ENCODE results near the gene MEAF6.

Gene MEAF6

GRCh38 chr1:37497832-37498231, 16.7 kb downstream of the MEAF6 start:
- TF ChIP-seq FOXK2 (IDR thresholded peaks at IDR 0.05) (no peak), PKNOX1 (IDR thresholded peaks at IDR 0.05) (no peak), ZNF384 (IDR thresholded peaks at IDR 0.05) (no peak), FOXM1 (IDR thresholded peaks at IDR 0.05; ENCODE audit: borderline replicate concordance) (no peak), CTBP1 (IDR thresholded peaks at IDR 0.05; ENCODE audit: borderline replicate concordance) (no peak), BHLHE40 (IDR thresholded peaks at IDR 0.05; ENCODE audit: borderline replicate concordance) (no peak), LEF1 (IDR thresholded peaks at IDR 0.05; ENCODE audit: borderline replicate concordance) (no peak), FOXA1 (IDR thresholded peaks at IDR 0.05) (no peak), SUZ12 (IDR thresholded peaks at IDR 0.05) (no peak), SP1 (IDR thresholded peaks at IDR 0.05) (no peak), TARDBP (IDR thresholded peaks at IDR 0.05) (no peak), HDGF (IDR thresholded peaks at IDR 0.05; ENCODE audit: borderline replicate concordance) (no peak), ARNT (IDR thresholded peaks at IDR 0.05) (no peak), ELF4 (IDR thresholded peaks at IDR 0.05) (no peak), NFRKB (IDR thresholded peaks at IDR 0.05) (no peak), L3MBTL2 (conservative IDR thresholded peaks at IDR 0.05) (no peak)
- DNase-seq (ENCODE audit: extremely low spot score), result no peak
- ChIA-PET CTCF (interaction anchor here (1.3 kb wide), 1 partner anchor 11 kb away, joined by 10 read pairs; no protein-coding TSS in a partner anchor), POLR2A (interaction anchor here (0.8 to 1.0 kb wide), 2 partner anchors 17 to 193 kb away, joined by 3 read pairs; partner anchors contain the start of gene MEAF6)

- TF ChIP-seq ELF4 (IDR thresholded peaks at IDR 0.05) (no peak), NFRKB (IDR thresholded peaks at IDR 0.05) (no peak), L3MBTL2 (conservative IDR thresholded peaks at IDR 0.05) (no peak)
- ChIA-PET CTCF (interaction anchor here (2.0 kb wide), 1 partner anchor 9 kb away, joined by 7 read pairs; no protein-coding TSS in a partner anchor), POLR2A (interaction anchor here (1.8 kb wide), 1 partner anchor 19 kb away, joined by 6 read pairs; the partner anchor contains the start of gene MEAF6)
- no peak for DNase-seq (ENCODE audit: extremely low spot score)
These were observed 18.7 kb downstream of the MEAF6 start for GRCh38 chr1:37495875-37496274.

- CTCF ChIA-PET, result interaction anchor here (0.9 kb wide), 1 partner anchor 327 kb away, joined by 3 read pairs; no protein-coding TSS in a partner anchor
- DNase-seq (ENCODE audit: extremely low spot score), result no peak
- POLR2A ChIA-PET, result no interaction called here
- TF ChIP-seq CTBP1 (IDR thresholded peaks at IDR 0.05; ENCODE audit: borderline replicate concordance) (no peak), HDGF (IDR thresholded peaks at IDR 0.05; ENCODE audit: borderline replicate concordance) (no peak), TARDBP (IDR thresholded peaks at IDR 0.05) (no peak), FOXM1 (IDR thresholded peaks at IDR 0.05; ENCODE audit: borderline replicate concordance) (no peak), ARNT (IDR thresholded peaks at IDR 0.05) (no peak), BHLHE40 (IDR thresholded peaks at IDR 0.05; ENCODE audit: borderline replicate concordance) (no peak)
These were observed 21.0 kb downstream of the MEAF6 start for GRCh38 chr1:37493336-37494098.

GRCh38 chr1:37487619-37487984, 27.0 kb downstream of the MEAF6 start:
- no peak for DNase-seq (ENCODE audit: extremely low spot score)
- ChIA-PET CTCF (interaction anchor here (0.5 to 2.1 kb wide), 18 partner anchors 9 to 864 kb away, joined by 3 to 22 read pairs (median 4); partner anchors contain the start of gene ZC3H12A), POLR2A (interaction anchor here (1.3 to 1.7 kb wide), 3 partner anchors 12 to 27 kb away, joined by 4 to 8 read pairs (median 6); partner anchors contain the start of genes MEAF6 and ZC3H12A)
- no peak for TF ChIP-seq CTBP1 (IDR thresholded peaks at IDR 0.05; ENCODE audit: borderline replicate concordance)
- TF ChIP-seq HDGF (IDR thresholded peaks at IDR 0.05; ENCODE audit: borderline replicate concordance), result no peak
- TF ChIP-seq ARNT (IDR thresholded peaks at IDR 0.05), result no peak
- TF ChIP-seq TARDBP (IDR thresholded peaks at IDR 0.05), result no peak
- no peak for TF ChIP-seq SP1 (IDR thresholded peaks at IDR 0.05)
- no peak for TF ChIP-seq LEF1 (IDR thresholded peaks at IDR 0.05; ENCODE audit: borderline replicate concordance)
- no peak for TF ChIP-seq SUZ12 (IDR thresholded peaks at IDR 0.05)
- no peak for TF ChIP-seq FOXM1 (IDR thresholded peaks at IDR 0.05; ENCODE audit: borderline replicate concordance)
- TF ChIP-seq NFRKB (IDR thresholded peaks at IDR 0.05), result no peak
- TF ChIP-seq L3MBTL2 (conservative IDR thresholded peaks at IDR 0.05), result no peak
- no peak for TF ChIP-seq PKNOX1 (IDR thresholded peaks at IDR 0.05)
- no peak for TF ChIP-seq FOXK2 (IDR thresholded peaks at IDR 0.05)
- no peak for TF ChIP-seq BHLHE40 (IDR thresholded peaks at IDR 0.05; ENCODE audit: borderline replicate concordance)
- no peak for TF ChIP-seq FOXA1 (IDR thresholded peaks at IDR 0.05)
- TF ChIP-seq ZNF384 (IDR thresholded peaks at IDR 0.05), result no peak
- no peak for TF ChIP-seq ELF4 (IDR thresholded peaks at IDR 0.05)

- peak; percentile 84 for DNase-seq (ENCODE audit: extremely low spot score)
- ChIA-PET POLR2A (interaction anchor here (1.3 to 1.7 kb wide), 3 partner anchors 12 to 28 kb away, joined by 4 to 8 read pairs (median 6); partner anchors contain the start of genes MEAF6 and ZC3H12A), CTCF (interaction anchor here (0.5 to 2.1 kb wide), 17 partner anchors 8 to 192 kb away, joined by 3 to 22 read pairs (median 5); partner anchors contain the start of gene ZC3H12A)
- 0 out of 2 replicates have a peak, but pooled peaks have one; percentile 57 for TF ChIP-seq HDGF (IDR thresholded peaks at IDR 0.05; ENCODE audit: borderline replicate concordance)
- TF ChIP-seq LEF1 (IDR thresholded peaks at IDR 0.05; ENCODE audit: borderline replicate concordance), result no peak
These were observed 27.6 kb downstream of the MEAF6 start for GRCh38 chr1:37486680-37487618.
